Measurements from ENCODE around the gene NRXN2. TPM values are rescaled to one million over a fixed set of nuclear protein-coding genes. Genes with fewer than 3 reads are reported as not detected.
A peak's percentile ranks its signal among the peaks of the same experiment; 100 is the strongest.

Gene NRXN2
- total RNA-seq (under 1 TPM; 0.17 to 0.79 TPM), polyA plus RNA-seq (1 to 10 TPM; 2.1 to 2.8 TPM)

GRCh38 chr11:64723117-64723906 is at the start of gene NRXN2:
Gene NRXN2 (minus strand): TSS chr11:64723197. CDS start chr11:64713699, 9,498 bp downstream.
- no peak within 1 kb of the TSS for H3K9ac ChIP-seq (ENCODE audit: low read depth in 1 of 2, low read length in 2 of 2)
- H3K27ac ChIP-seq (ENCODE audit: low read depth in 1 of 2, low read length in 2 of 2): peak within 1 kb of the TSS in 1 of 2 donors; percentile 31
- peaks cover 0 to 5% (median under 1%) of the 10 kb centered on the region in 4 donors for H3K27me3 ChIP-seq (ENCODE audit: control insufficient read depth in 4 of 4, insufficient read depth in 4 of 4, low read length in 3 of 4)
- H3K4me3 ChIP-seq (ENCODE audit: low read depth in 1 of 3, low read length in 3 of 3): peak within 1 kb of the TSS in 2 of 3 donors; percentile 35 to 52
- WGBS: 6% methylated on average over 66 of the region's 66 CpGs
- no peaks in the 10 kb centered on the region for H3K9me3 ChIP-seq (ENCODE audit: control insufficient read depth in 4 of 4, low read length in 3 of 4)
- peak; percentile 60 to 74 for TF ChIP-seq RAD21 (IDR thresholded peaks at IDR 0.05)
- peak; percentile 56 for TF ChIP-seq CTCF (IDR thresholded peaks at IDR 0.05; ENCODE audit: low read depth, low read length, missing input control)
- TF ChIP-seq HNF4A (conservative IDR thresholded peaks at IDR 0.05): no peak
- peak; percentile 60 for TF ChIP-seq SP1 (IDR thresholded peaks at IDR 0.05)
- H3K36me3 ChIP-seq (ENCODE audit: control insufficient read depth in 4 of 4, insufficient read depth in 3 of 4, low read depth in 1 of 4, low read length in 3 of 4): no peaks in the 10 kb centered on the region
- peaks cover 14 to 43% (median 36%) of the 10 kb centered on the region in 4 donors for H3K4me1 ChIP-seq (ENCODE audit: control insufficient read depth in 4 of 4, insufficient read depth in 4 of 4, low read length in 3 of 4)
- peak; percentile 74 for DNase-seq (ENCODE audit: low spot score)

- Histone ChIP-seq H3K27me3 (ENCODE audit: control insufficient read depth in 4 of 4, insufficient read depth in 4 of 4, low read length in 3 of 4) (no peaks in the 10 kb centered on the region), H3K4me1 (ENCODE audit: control insufficient read depth in 4 of 4, insufficient read depth in 4 of 4, low read length in 3 of 4) (peaks cover 3 to 33% (median 20%) of the 10 kb centered on the region in 4 donors), H3K27ac (ENCODE audit: low read depth in 1 of 2, low read length in 2 of 2) (peak overlapping the region in 1 of 2 donors; percentile 8), H3K9ac (ENCODE audit: low read depth in 1 of 2, low read length in 2 of 2) (no peak overlapping the region), H3K9me3 (ENCODE audit: control insufficient read depth in 4 of 4, low read length in 3 of 4) (no peaks in the 10 kb centered on the region), H3K4me3 (ENCODE audit: low read depth in 1 of 3, low read length in 3 of 3) (no peak overlapping the region), H3K36me3 (ENCODE audit: control insufficient read depth in 4 of 4, insufficient read depth in 3 of 4, low read depth in 1 of 4, low read length in 3 of 4) (peaks cover 35 to 87% (median 80%) of the 10 kb centered on the region in 4 donors)
- DNase-seq (ENCODE audit: low spot score): no peak
- TF ChIP-seq RAD21 (IDR thresholded peaks at IDR 0.05): no peak
- no peak for TF ChIP-seq JUND (IDR thresholded peaks at IDR 0.05)
- no peak for TF ChIP-seq HNF4G (IDR thresholded peaks at IDR 0.05)
- TF ChIP-seq EGR1 (IDR thresholded peaks at IDR 0.05; ENCODE audit: low read depth in 2 of 2): no peak
- no peak for TF ChIP-seq HNF4A (conservative IDR thresholded peaks at IDR 0.05)
- no peak for TF ChIP-seq FOXA2 (IDR thresholded peaks at IDR 0.05)
- TF ChIP-seq NR2F2 (IDR thresholded peaks at IDR 0.05): no peak
- 73% methylated on average over 3 of the region's 3 CpGs for WGBS
Measured at GRCh38 chr11:64772303-64773018, 49.5 kb upstream of the NRXN2 start.

- H3K9ac ChIP-seq (ENCODE audit: low read depth in 1 of 2, low read length in 2 of 2): no peak overlapping the region
- no peaks in the 10 kb centered on the region for H3K9me3 ChIP-seq (ENCODE audit: control insufficient read depth in 4 of 4, low read length in 3 of 4)
- TF ChIP-seq YY1 (IDR thresholded peaks at IDR 0.05): no peak
- no peak for TF ChIP-seq RXRA (IDR thresholded peaks at IDR 0.05)
- no peak for TF ChIP-seq MAX (IDR thresholded peaks at IDR 0.05)
- TF ChIP-seq GABPA (IDR thresholded peaks at IDR 0.05 in 1 of 2, conservative IDR thresholded peaks at IDR 0.05 in 1 of 2): no peak
- TF ChIP-seq, protein P1, sequence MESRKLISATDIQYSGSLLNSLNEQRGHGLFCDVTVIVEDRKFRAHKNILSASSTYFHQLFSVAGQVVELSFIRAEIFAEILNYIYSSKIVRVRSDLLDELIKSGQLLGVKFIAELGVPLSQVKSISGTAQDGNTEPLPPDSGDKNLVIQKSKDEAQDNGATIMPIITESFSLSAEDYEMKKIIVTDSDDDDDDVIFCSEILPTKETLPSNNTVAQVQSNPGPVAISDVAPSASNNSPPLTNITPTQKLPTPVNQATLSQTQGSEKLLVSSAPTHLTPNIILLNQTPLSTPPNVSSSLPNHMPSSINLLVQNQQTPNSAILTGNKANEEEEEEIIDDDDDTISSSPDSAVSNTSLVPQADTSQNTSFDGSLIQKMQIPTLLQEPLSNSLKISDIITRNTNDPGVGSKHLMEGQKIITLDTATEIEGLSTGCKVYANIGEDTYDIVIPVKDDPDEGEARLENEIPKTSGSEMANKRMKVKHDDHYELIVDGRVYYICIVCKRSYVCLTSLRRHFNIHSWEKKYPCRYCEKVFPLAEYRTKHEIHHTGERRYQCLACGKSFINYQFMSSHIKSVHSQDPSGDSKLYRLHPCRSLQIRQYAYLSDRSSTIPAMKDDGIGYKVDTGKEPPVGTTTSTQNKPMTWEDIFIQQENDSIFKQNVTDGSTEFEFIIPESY (IDR thresholded peaks at IDR 0.05): no peak
- no peak for TF ChIP-seq HNF4A (conservative IDR thresholded peaks at IDR 0.05)
- TF ChIP-seq FOXA2 (IDR thresholded peaks at IDR 0.05): no peak
- H3K36me3 ChIP-seq (ENCODE audit: control insufficient read depth in 4 of 4, insufficient read depth in 3 of 4, low read depth in 1 of 4, low read length in 3 of 4): peaks cover 38 to 93% (median 85%) of the 10 kb centered on the region in 4 donors
- H3K4me3 ChIP-seq (ENCODE audit: low read depth in 1 of 3, low read length in 3 of 3): no peak overlapping the region
- peaks cover 3 to 28% (median 16%) of the 10 kb centered on the region in 4 donors for H3K4me1 ChIP-seq (ENCODE audit: control insufficient read depth in 4 of 4, insufficient read depth in 4 of 4, low read length in 3 of 4)
- H3K27me3 ChIP-seq (ENCODE audit: control insufficient read depth in 4 of 4, insufficient read depth in 4 of 4, low read length in 3 of 4): no peaks in the 10 kb centered on the region
- DNase-seq (ENCODE audit: low spot score): no peak
- H3K27ac ChIP-seq (ENCODE audit: low read depth in 1 of 2, low read length in 2 of 2): no peak overlapping the region
- WGBS: 87% methylated on average over 2 of the region's 2 CpGs
Measured at GRCh38 chr11:64771861-64772260, 48.9 kb upstream of the NRXN2 start.

Data from liver (tissue), 9 donors.